Neural cell (in vitro differentiated cells): Measurements from ENCODE around the gene BICRA. TPM values are rescaled to one million over a fixed set of nuclear protein-coding genes. Genes with fewer than 3 reads are reported as not detected.

Experiments
- H2AFZ ChIP-seq: fragments of 200-600, 300-800 bp; sonication (generic), shearing (Covaris generic); 2 replicates; pipeline ENCODE4 v1.6.0; 2014; ENCODE audit warnings: low read depth, mild to moderate bottlenecking, antibody characterized with exemption, low read length, moderate library complexity
- H3F3A ChIP-seq: fragments of 200-600 bp; shearing (Covaris generic); 2 replicates; pipeline ENCODE4 v1.6.1; 2016; ENCODE audit warnings: mild to moderate bottlenecking, moderate library complexity, mixed read lengths, antibody characterized with exemption, low read length; ENCODE audit not compliant: insufficient read depth, poor library complexity, severe bottlenecking
- H3K27ac ChIP-seq: fragments of 200-600, 300-800 bp; sonication (generic), shearing (Covaris generic); 2 replicates; pipeline ENCODE4 v1.5.1; 2014; ENCODE audit warnings: mild to moderate bottlenecking, low read length, moderate library complexity
- H3K27me3 ChIP-seq: fragments of 300-800, 200-600 bp; sonication (generic), shearing (Covaris generic); 2 replicates; pipeline ENCODE4 v1.6.0; 2014; ENCODE audit warnings: mild to moderate bottlenecking, low read depth, low read length, moderate library complexity; ENCODE audit not compliant: insufficient read depth
- H3K36me3 ChIP-seq: fragments of 300-800, 200-600 bp; sonication (generic), shearing (Covaris generic); 2 replicates; pipeline ENCODE4 v1.5.1; 2014; ENCODE audit warnings: mild to moderate bottlenecking, antibody characterized with exemption, low read length, moderate library complexity; ENCODE audit not compliant: insufficient read depth
- H3K4me2 ChIP-seq: fragments of 300-800, 200-600 bp; sonication (generic), shearing (Covaris generic); 2 replicates; pipeline ENCODE4 v1.6.0; 2014; ENCODE audit warnings: mild to moderate bottlenecking, low read length
- H3K4me3 ChIP-seq: fragments of 300-800, 200-600 bp; sonication (generic), shearing (Covaris generic); 2 replicates; pipeline ENCODE4 v1.5.1; 2014; ENCODE audit warnings: mild to moderate bottlenecking, low read length, moderate library complexity
- H3K79me2 ChIP-seq: fragments of 200-600 bp; shearing (Covaris generic); replicated peaks from 2 replicates; pipeline ENCODE4 v1.6.0; 2014; ENCODE audit warnings: mild to moderate bottlenecking, low read length, moderate library complexity; ENCODE audit not compliant: insufficient read depth
- H3K9ac ChIP-seq: fragments of 300-800, 200-600 bp; sonication (generic), shearing (Covaris generic); 2 replicates; pipeline ENCODE4 v1.6.1; 2016; ENCODE audit warnings: mild to moderate bottlenecking, low read length, mixed read lengths
- H3K9me2 ChIP-seq: fragments of 200-600 bp; shearing (Covaris generic); 2 replicates; pipeline ENCODE4 v1.6.1; 2016; ENCODE audit warnings: mild to moderate bottlenecking, low read length, mixed read lengths; ENCODE audit not compliant: insufficient read depth
- H3K9me3 ChIP-seq: fragments of 200-600, 300-800 bp; sonication (generic), shearing (Covaris generic); 2 replicates; pipeline ENCODE4 v1.6.1; 2016; ENCODE audit warnings: mild to moderate bottlenecking, mixed run types, low read length, moderate library complexity, mixed read lengths
- H4K20me1 ChIP-seq: fragments of 200-600 bp; shearing (Covaris generic); 2 replicates; pipeline ENCODE4 v1.6.1; 2016; ENCODE audit warnings: mild to moderate bottlenecking, mixed run types; ENCODE audit not compliant: insufficient read depth
- CTCF ChIP-seq: fragments of 450-650 bp; IDR thresholded peaks from 2 replicates; pipeline ENCODE4 v1.5.1; 2014; ENCODE audit warnings: antibody characterized with exemption, mild to moderate bottlenecking, moderate library complexity; ENCODE audit not compliant: poor library complexity, severe bottlenecking
- EP300 ChIP-seq: fragments of 450-650 bp; conservative IDR thresholded peaks from 2 replicates; pipeline ENCODE4 v1.6.1; 2014; ENCODE audit warnings: antibody characterized with exemption, mild to moderate bottlenecking, moderate library complexity; ENCODE audit not compliant: poor library complexity, severe bottlenecking
- EZH2 ChIP-seq: fragments of 200-600, 300-800 bp; shearing (Covaris generic), sonication (generic); IDR thresholded peaks from 2 replicates; pipeline ENCODE4 v1.6.1; 2014; ENCODE audit warnings: antibody characterized with exemption, low read length, borderline replicate concordance, mild to moderate bottlenecking; ENCODE audit not compliant: insufficient read depth, poor library complexity, severe bottlenecking
- MXI1 ChIP-seq: fragments of 450-650 bp; conservative IDR thresholded peaks from 2 replicates; pipeline ENCODE4 v1.6.1; 2014; ENCODE audit warnings: antibody characterized with exemption, mild to moderate bottlenecking; ENCODE audit not compliant: poor library complexity, severe bottlenecking
- POLR2AphosphoS5 ChIP-seq: IDR thresholded peaks from 2 replicates; pipeline ENCODE4 v1.6.1; 2012
- RAD21 ChIP-seq: fragments of 450-650 bp; conservative IDR thresholded peaks from 2 replicates; pipeline ENCODE4 v1.6.1; 2014; ENCODE audit warnings: antibody characterized with exemption, mild to moderate bottlenecking, moderate library complexity
- REST ChIP-seq: IDR thresholded peaks from 2 replicates; pipeline ENCODE4 v1.6.1; 2012; ENCODE audit warnings: borderline replicate concordance
- SMC3 ChIP-seq: fragments of 450-650 bp; conservative IDR thresholded peaks from 2 replicates; pipeline ENCODE4 v1.6.1; 2014; ENCODE audit warnings: antibody characterized with exemption, mild to moderate bottlenecking, moderate library complexity; ENCODE audit not compliant: poor library complexity
- TAF1 ChIP-seq: IDR thresholded peaks from 2 replicates; pipeline ENCODE4 v1.6.1; 2012; ENCODE audit warnings: low read depth
- polyA plus RNA-seq: library from polyadenylated mRNA; depleted of rRNA; stranded (reverse); fragments of >200 nt; gene quantifications from 2 replicates; pipeline ENCODE4 v1.2.3, GENCODE V29; 2014

Gene BICRA
- polyA plus RNA-seq, 1 donor from 2014 or later: 0.11 TPM

- Histone ChIP-seq H3K9ac (no peak overlapping the region), H4K20me1 (no peaks in the 10 kb centered on the region), H3K4me2 (no peak overlapping the region), H3K9me2 (no peaks in the 10 kb centered on the region), H3K4me3 (no peak overlapping the region), H3K36me3 (no peaks in the 10 kb centered on the region), H2AFZ (no peak overlapping the region), H3F3A (no peaks in the 10 kb centered on the region), H3K27me3 (no peaks in the 10 kb centered on the region), H3K9me3 (no peaks in the 10 kb centered on the region), H3K27ac (no peak overlapping the region), H3K79me2 (no peaks in the 10 kb centered on the region)
- no peak for TF ChIP-seq EP300
- TF ChIP-seq RAD21: peak; percentile 61
- no peak for TF ChIP-seq POLR2AphosphoS5
- TF ChIP-seq SMC3: peak; percentile 49
- TF ChIP-seq CTCF: peak; percentile 69
These were observed 90.5 kb downstream of the BICRA start for GRCh38 chr19:47699360-47699917.

DNA sequence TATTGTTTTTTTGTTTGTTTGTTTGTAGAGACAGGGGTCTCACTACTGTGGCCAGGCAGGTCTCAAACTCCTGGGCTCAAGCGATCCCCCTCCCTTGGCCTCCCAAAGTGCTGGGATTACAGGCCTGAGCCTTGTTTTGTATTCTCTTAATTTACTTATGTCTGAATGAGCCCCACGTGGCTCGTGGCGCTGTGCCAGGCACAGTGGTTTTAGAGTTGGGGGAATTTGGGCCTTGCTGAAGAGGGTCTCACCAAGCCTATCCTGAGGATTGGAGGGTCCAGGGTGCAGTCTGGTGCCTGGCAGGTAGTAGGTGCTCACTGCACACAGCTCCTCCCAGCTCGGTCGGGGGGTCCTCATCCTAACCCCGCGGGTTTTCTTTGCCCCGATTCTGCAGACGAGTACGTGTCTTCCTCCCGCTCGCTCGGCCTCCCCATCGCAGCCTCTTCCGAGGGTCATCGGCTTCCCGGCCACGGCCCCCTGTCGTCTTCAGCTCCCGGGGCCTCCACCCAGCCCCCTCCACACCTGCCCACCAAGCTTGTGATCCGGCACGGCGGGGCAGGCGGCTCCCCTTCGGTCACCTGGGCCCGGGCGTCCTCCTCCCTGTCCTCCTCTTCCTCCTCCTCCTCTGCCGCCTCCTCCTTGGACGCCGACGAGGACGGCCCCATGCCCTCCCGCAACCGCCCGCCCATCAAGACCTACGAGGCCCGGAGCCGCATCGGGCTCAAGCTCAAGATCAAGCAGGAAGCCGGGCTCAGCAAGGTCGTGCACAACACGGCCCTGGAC lies 92.2 kb downstream of the BICRA start:
- H3K9ac ChIP-seq: no peak overlapping the region
- H3K9me3 ChIP-seq: no peaks in the 10 kb centered on the region
- H3K9me2 ChIP-seq: no peaks in the 10 kb centered on the region
- H3K27ac ChIP-seq: no peak overlapping the region
- H3K27me3 ChIP-seq: no peaks in the 10 kb centered on the region
- TF ChIP-seq EZH2: no peak
- no peak for TF ChIP-seq POLR2AphosphoS5
- no peak for TF ChIP-seq MXI1
- no peak for TF ChIP-seq TAF1
- TF ChIP-seq SMC3: no peak
- TF ChIP-seq RAD21: no peak
- TF ChIP-seq REST: no peak
- TF ChIP-seq EP300: no peak
- TF ChIP-seq CTCF: no peak
- no peaks in the 10 kb centered on the region for H3K79me2 ChIP-seq
- no peaks in the 10 kb centered on the region for H3K36me3 ChIP-seq
- no peak overlapping the region for H3K4me3 ChIP-seq
- no peaks in the 10 kb centered on the region for H4K20me1 ChIP-seq
- H3F3A ChIP-seq: no peaks in the 10 kb centered on the region
- no peak overlapping the region for H3K4me2 ChIP-seq
- no peak overlapping the region for H2AFZ ChIP-seq
